Measurements from ENCODE around the gene ABCA12.

The ABCA12 gene

DNA sequence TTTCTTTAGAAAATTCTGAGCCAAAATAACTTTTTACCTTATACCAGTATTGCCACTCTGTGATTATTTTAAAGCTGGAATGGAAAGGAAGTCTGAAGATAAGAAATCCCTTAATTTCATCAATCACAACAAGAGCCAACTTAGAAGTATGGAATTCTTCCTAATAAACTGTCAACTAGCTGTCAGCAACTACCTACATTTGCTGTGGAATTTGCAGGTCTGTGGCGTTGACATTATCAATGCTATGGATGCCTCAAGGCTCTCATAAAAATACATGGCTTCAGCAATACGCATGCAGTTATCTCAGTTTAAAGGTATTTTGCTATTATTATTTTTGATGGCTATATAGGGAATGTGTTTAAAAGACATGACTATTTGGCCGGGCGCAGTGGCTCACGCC is 108.5 kb downstream of the ABCA12 start:
- Histone ChIP-seq H3K4me3 (ENCODE audit: low read depth, low read length) (no peak overlapping the region), H3K27ac (no peak overlapping the region), H3K36me3 (replicated peaks) (no peaks in the 10 kb centered on the region), H3K27me3 (replicated peaks) (no peaks in the 10 kb centered on the region)
- no peak for DNase-seq
- in situ Hi-C loops (cut with HindIII; ENCODE audit: low pct_ligation_motif_present, low sequenced_read_pairs), result no loop called here
- TF ChIP-seq, protein P1, sequence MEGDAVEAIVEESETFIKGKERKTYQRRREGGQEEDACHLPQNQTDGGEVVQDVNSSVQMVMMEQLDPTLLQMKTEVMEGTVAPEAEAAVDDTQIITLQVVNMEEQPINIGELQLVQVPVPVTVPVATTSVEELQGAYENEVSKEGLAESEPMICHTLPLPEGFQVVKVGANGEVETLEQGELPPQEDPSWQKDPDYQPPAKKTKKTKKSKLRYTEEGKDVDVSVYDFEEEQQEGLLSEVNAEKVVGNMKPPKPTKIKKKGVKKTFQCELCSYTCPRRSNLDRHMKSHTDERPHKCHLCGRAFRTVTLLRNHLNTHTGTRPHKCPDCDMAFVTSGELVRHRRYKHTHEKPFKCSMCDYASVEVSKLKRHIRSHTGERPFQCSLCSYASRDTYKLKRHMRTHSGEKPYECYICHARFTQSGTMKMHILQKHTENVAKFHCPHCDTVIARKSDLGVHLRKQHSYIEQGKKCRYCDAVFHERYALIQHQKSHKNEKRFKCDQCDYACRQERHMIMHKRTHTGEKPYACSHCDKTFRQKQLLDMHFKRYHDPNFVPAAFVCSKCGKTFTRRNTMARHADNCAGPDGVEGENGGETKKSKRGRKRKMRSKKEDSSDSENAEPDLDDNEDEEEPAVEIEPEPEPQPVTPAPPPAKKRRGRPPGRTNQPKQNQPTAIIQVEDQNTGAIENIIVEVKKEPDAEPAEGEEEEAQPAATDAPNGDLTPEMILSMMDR (IDR thresholded peaks at IDR 0.05; ENCODE audit: low read depth, low read length, missing control alignments), result no peak

DNA sequence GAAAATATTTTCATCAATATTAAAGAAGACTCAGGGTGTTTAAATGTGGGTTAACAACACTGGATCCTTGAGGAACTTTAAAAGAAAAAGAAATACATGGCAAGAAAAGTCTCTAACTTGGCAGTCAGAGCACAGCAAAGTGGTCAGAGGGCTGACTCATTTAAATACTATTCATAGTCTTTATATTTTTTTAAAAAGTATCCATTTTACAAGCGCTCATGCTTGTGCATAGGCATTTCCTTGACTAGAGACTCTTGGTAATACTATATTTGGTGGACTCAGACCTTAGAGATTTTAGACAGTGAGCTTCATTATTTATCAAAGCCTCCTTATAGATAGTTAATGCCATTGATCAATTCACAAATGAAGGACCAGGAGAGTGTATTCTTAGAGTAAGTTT is 110.2 kb downstream of the ABCA12 start:
- in situ Hi-C loops (cut with HindIII; ENCODE audit: low pct_ligation_motif_present, low sequenced_read_pairs), result no loop called here
- Histone ChIP-seq H3K36me3 (replicated peaks) (no peaks in the 10 kb centered on the region), H3K27ac (peak overlapping the region; percentile 18), H3K27me3 (replicated peaks) (no peaks in the 10 kb centered on the region), H3K4me3 (ENCODE audit: low read depth, low read length) (no peak overlapping the region)
- TF ChIP-seq, protein P1 (IDR thresholded peaks at IDR 0.05; ENCODE audit: low read depth, low read length, missing control alignments), result no peak
- peak; percentile 46 for DNase-seq

DNA sequence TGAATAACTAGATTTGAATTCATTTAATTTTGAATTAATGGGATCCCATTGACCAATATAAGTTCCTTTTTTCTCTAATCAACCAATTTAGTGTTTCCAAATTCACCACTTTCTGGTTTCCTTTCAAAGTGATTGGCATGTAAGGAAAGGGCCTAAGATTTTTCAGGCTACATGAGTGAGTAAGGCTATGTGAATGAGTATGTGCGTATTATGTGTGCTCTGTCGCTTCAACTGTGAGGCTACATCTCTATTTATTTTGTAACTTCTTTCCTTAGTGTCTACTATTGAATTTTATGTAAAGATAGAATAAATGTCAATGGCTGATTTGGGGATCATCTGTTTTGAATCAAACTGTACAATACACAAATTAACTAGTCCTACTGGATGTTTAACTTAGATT is 110.6 kb downstream of the ABCA12 start:
- no peaks in the 10 kb centered on the region for H3K27me3 ChIP-seq (replicated peaks)
- in situ Hi-C loops (cut with HindIII; ENCODE audit: low pct_ligation_motif_present, low sequenced_read_pairs), result no loop called here
- H3K27ac ChIP-seq, result peak overlapping the region; percentile 18
- TF ChIP-seq, protein P1 (IDR thresholded peaks at IDR 0.05; ENCODE audit: low read depth, low read length, missing control alignments), result no peak
- no peak overlapping the region for H3K4me3 ChIP-seq (ENCODE audit: low read depth, low read length)
- H3K36me3 ChIP-seq (replicated peaks), result no peaks in the 10 kb centered on the region
- no peak for DNase-seq

DNA sequence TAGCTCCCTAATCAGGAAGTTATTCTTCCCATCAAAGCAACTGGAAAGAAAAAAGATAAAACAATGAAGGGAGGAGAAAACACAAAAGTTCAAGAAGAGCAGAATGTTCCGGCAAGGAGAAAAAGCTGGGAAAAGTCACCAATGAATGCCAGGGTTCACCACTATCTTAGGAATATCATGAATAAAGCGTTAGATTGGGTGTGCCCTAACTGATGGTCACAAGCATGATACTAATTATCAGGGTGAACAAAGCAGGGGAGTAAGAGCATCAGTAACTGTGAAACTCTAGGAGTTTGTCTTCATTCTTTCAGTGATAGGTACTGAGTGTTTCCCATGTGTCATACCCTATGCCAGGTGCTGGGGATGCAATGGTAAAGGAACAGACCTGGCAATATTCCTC is 115.5 kb downstream of the ABCA12 start:
- TF ChIP-seq, protein P1 (IDR thresholded peaks at IDR 0.05; ENCODE audit: low read depth, low read length, missing control alignments), result no peak
- no peaks in the 10 kb centered on the region for H3K36me3 ChIP-seq (replicated peaks)
- H3K27ac ChIP-seq, result no peak overlapping the region
- DNase-seq, result no peak
- in situ Hi-C loops (cut with HindIII; ENCODE audit: low pct_ligation_motif_present, low sequenced_read_pairs), result no loop called here
- H3K27me3 ChIP-seq (replicated peaks), result no peaks in the 10 kb centered on the region
- no peak overlapping the region for H3K4me3 ChIP-seq (ENCODE audit: low read depth, low read length)

DNA sequence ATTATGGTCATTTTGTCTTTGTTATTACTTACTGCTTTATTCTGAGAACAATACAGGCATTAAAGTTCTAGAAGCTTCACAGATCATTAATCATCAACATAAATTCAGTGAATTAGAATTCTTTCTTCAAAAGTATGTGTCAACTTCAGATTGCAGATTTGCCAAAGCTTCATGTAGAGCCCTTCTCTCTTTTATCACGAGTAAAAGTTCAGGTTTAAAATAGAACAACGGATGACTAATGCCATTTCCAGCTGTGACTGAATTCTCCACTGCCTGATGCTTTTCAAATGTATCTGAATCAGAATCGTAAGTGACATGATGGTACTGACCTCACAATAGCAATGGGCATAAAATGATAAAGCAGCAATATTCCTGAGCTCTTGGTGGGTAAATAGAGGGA is 116.0 kb downstream of the ABCA12 start:
- H3K27ac ChIP-seq, result peak overlapping the region; percentile 36
- peak; percentile 80 for DNase-seq
- TF ChIP-seq, protein P1 (IDR thresholded peaks at IDR 0.05; ENCODE audit: low read depth, low read length, missing control alignments), result no peak
- in situ Hi-C loops (cut with HindIII; ENCODE audit: low pct_ligation_motif_present, low sequenced_read_pairs), result no loop called here
- no peak overlapping the region for H3K4me3 ChIP-seq (ENCODE audit: low read depth, low read length)
- H3K36me3 ChIP-seq (replicated peaks), result no peaks in the 10 kb centered on the region
- H3K27me3 ChIP-seq (replicated peaks), result no peaks in the 10 kb centered on the region

DNA sequence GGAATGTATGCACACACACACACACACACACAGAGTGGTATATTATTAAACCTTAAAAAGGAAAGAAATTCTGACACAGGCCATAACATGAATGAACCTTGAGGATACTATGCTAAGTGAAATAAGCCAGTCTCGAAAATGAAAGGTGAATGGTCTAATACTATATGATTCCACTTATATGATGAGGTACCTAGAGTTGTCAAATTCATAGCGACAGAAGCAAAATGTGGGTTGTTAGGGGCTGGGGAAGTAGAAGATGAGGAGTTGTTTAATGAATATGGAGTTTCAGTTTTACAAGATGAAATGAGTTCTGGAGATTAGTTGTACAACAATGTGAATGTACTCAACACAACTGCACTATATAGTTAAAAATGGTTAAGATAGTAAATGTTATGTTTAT is 118.1 kb downstream of the ABCA12 start:
- no peaks in the 10 kb centered on the region for H3K36me3 ChIP-seq (replicated peaks)
- DNase-seq, result no peak
- H3K27me3 ChIP-seq (replicated peaks), result no peaks in the 10 kb centered on the region
- H3K27ac ChIP-seq, result no peak overlapping the region
- H3K4me3 ChIP-seq (ENCODE audit: low read depth, low read length), result no peak overlapping the region
- TF ChIP-seq, protein P1 (IDR thresholded peaks at IDR 0.05; ENCODE audit: low read depth, low read length, missing control alignments), result no peak
- in situ Hi-C loops (cut with HindIII; ENCODE audit: low pct_ligation_motif_present, low sequenced_read_pairs), result no loop called here

All from brain microvascular endothelial cell (primary cell).